ENCODE results near the gene DEPDC1B.
"Not testable (repeated sequence)": the region's sequence is repeated elsewhere in the genome, so short reads cannot be mapped to it uniquely, and the experiment has no call there.

DEPDC1B gene

DNA sequence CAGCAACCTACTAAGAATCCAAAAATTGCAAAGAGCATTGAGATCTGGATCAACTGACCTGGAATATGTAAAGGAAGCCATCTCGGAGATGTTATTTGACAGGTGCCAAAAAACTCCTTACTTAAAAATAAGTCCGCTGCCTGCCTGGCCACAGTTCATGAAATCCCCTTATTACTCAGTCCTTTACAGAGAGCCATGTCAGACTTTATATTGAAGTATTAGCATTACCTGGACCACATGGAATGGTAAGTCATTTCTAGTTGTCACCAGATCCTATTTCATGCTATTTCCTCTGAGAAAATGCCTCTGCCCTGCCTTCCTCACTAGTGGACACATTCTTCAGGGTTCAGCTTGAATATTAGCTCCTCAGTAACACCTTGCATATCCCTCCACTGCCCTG is 115.7 kb downstream of the DEPDC1B start:
- DNase-seq (ENCODE audit: low spot score): no peak

DNA sequence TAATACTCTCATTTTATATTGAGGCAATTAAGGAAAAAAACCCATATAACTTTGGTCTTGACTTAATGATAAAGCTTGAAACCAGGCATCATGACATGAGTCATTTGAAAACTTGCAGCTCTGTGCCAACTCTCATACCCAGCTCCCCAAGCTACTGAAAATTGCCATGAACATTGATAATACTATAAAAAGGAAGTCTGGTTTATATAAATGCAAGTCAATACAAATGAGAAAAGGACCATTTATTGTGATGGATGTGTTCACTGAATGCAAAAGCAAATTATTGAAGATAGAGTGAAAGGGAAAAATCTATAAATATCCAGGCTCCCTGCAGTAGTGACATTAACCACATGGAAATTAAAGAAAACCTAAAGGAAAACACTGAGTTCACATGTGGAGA is 116.3 kb downstream of the DEPDC1B start:
- no peak for DNase-seq (ENCODE audit: low spot score)

- DNase-seq (ENCODE audit: low spot score): no peak
These were observed 121.7 kb downstream of the DEPDC1B start for GRCh38 chr5:60578315-60578714.

DNA sequence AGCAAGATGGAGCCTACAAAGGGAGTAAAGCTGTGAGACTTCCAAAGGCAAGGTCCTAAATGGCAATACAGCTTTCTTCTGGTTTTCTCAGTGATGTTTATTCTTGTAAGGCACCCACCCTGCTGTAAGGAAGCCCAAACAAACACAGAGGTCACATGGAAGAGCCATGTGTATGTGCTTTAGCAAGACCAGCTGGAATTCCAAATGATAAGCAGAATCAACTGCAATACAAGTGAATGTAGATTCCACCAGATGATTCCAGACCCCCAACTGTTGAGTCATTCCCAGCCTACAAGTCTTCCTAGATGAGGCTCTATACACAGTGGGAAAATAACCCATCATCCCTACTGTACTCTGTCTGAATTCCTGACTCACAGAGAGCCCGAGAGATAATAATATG is 122.8 kb downstream of the DEPDC1B start:
- DNase-seq (ENCODE audit: low spot score): no peak

GRCh38 chr5:60576425-60576824 is 123.5 kb downstream of the DEPDC1B start:
- DNase-seq (ENCODE audit: low spot score): no peak

- DNase-seq (ENCODE audit: low spot score): no peak
These were observed 131.3 kb downstream of the DEPDC1B start for GRCh38 chr5:60568646-60569045.

- no peak for DNase-seq (ENCODE audit: low spot score)
These were observed 136.2 kb downstream of the DEPDC1B start for GRCh38 chr5:60563696-60564324.

DNA sequence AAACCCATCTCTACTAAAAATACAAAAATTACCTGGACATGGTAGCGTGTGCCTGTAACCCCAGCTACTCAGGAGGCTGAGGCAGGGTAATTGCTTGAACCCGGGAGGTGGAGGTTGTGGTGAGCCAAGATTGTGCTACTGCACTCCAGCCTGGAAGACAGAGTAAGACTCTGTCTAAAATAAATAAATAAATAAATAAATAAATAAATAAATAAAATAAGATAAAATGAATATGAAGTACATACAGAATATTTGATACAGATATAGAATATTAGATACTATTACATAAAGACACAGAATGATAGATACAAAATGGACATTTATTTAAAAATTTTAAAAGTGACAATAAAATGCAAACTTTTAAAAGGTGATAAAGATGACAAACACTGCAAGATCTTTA is 146.7 kb downstream of the DEPDC1B start:
- not testable (repeated sequence) for DNase-seq (ENCODE audit: low spot score)

DNA sequence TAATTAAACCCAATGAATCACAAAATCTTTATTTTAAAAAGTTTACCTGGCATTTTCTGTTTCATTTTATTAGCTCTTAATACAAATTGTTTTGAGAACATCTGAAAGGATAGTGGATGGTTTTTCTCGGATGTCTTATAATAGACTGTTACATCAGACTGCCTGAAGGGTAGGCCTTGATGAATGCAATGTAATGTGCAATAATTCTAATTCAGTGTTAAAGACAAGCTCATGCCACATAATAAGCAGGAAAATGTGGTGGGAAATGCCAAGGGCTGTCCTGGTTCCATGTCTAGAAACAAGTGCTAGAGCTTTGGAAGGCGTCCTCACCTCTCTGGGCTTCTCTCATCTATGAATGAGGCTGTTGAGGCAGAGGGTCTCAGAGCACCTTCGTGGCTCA is 148.1 kb downstream of the DEPDC1B start:
- no peak for DNase-seq (ENCODE audit: low spot score)

DNA sequence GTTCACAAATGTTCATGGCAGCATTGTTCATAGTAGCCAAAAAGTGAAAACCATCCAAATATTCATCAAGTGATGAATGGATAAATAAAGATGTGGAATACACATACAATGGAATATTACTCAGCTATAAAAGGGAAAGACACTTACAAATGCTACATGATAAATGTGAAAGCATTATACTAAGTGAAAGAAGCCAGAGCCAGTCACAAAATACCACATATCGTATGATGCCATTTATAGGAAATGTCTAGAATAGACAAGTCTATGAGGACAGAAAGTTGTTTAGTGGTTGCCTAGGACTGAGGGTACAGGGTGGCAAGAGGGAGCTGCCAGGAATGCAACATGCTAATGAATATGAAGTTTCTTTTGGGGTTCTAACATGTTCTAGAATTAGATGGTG is 148.7 kb downstream of the DEPDC1B start:
- DNase-seq (ENCODE audit: low spot score): no peak

DNA sequence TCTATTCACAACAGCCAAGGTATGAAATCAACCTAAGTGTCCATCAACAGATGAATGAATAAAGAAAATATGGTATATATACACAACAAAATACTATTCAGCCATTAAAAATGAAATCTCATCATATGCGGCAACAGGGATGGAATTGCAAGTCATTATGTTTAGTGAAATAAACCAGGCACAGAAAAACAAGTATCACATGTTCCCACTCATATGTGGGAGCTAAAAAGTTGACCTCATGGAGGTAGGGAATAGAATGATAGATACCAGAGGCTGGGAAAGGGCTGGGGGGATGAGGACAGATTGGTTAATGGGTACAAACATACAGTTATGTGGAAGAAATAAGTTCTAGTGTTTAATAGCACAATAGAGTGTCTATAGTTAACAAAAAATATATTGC is 149.7 kb downstream of the DEPDC1B start:
- no peak for DNase-seq (ENCODE audit: low spot score)

DNA sequence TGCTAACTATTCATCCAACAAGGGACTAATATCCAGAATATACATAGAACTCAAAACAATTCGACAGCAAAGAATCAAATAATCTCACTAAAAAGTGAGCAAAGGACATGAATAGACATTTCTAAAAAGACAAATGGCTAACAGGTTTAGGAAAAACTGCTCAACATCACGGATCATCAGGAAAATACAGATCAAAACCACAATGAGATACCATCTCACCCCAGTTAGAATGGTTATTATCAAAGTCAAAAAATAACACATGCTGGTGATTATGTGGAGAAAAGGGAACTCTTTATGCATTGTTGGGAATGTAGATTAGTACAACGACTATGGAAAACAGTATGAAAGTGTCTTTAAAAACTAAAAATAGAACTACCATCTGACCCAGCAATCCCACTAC is 150.1 kb downstream of the DEPDC1B start:
- DNase-seq (ENCODE audit: low spot score): no peak
